Tibial nerve (tissue), 4 donors: ENCODE results near the gene RAPSN.

ENCODE experiments used
- EP300 ChIP-seq, 2 donors: sonication (generic); formaldehyde crosslinking; IDR thresholded peaks; one replicate each; pipeline ENCODE4 v1.6.1; 2017; ENCODE audit warnings: antibody characterized with exemption in 2 of 2, mild to moderate bottlenecking in 1 of 2
- POLR2A ChIP-seq, 2 donors: fragments of 450-650 bp; IDR thresholded peaks; one replicate each; pipeline ENCODE4 v1.6.1; 2017; ENCODE audit warnings: antibody characterized with exemption in 2 of 2, mild to moderate bottlenecking in 2 of 2, moderate library complexity in 2 of 2
- TF ChIP-seq, protein P1 (sequence below), 5 experiments: fragments of 200-600 bp in 3 of 5; fragments of 450-650 bp in 2 of 5; sonication (generic) in 3 of 5; IDR thresholded peaks; one replicate each; pipeline ENCODE4 v1.5.1; 2016 to 2019; ENCODE audit warnings: antibody characterized with exemption in 5 of 5, mild to moderate bottlenecking in 3 of 5, moderate library complexity in 2 of 5

DNA sequence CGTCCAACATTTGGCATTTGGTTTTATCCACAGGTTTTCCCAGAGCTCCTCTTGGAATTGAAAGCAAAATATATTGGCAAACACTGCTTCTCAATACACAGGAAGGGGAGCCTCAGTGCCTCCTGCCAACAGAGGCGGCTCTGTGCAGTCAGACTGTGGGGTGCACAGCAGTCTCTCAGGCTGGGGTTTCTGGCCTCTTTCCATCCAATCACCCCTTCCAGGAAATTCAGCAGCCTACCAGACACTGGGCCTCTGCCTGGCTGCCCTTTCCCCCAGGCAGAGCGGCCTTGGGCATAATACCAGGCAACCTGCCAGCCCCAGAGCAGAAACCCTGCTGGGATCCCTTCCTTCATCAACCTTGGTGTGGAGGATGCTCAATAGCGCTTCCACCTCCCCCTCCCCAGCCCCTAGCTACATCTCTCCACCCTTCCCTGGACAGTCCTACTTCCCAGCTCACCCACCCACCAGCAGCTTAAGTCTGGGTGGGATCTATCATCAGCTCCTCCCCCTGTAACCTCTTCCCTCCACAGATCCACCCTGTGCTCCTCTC, 17.8 kb upstream of the RAPSN start:
- TF ChIP-seq, protein P1, sequence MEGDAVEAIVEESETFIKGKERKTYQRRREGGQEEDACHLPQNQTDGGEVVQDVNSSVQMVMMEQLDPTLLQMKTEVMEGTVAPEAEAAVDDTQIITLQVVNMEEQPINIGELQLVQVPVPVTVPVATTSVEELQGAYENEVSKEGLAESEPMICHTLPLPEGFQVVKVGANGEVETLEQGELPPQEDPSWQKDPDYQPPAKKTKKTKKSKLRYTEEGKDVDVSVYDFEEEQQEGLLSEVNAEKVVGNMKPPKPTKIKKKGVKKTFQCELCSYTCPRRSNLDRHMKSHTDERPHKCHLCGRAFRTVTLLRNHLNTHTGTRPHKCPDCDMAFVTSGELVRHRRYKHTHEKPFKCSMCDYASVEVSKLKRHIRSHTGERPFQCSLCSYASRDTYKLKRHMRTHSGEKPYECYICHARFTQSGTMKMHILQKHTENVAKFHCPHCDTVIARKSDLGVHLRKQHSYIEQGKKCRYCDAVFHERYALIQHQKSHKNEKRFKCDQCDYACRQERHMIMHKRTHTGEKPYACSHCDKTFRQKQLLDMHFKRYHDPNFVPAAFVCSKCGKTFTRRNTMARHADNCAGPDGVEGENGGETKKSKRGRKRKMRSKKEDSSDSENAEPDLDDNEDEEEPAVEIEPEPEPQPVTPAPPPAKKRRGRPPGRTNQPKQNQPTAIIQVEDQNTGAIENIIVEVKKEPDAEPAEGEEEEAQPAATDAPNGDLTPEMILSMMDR (IDR thresholded peaks at IDR 0.05), result no peak
- no peak for TF ChIP-seq EP300 (IDR thresholded peaks at IDR 0.05)
- TF ChIP-seq POLR2A (IDR thresholded peaks at IDR 0.05), result no peak
